HG02588 (cell line): Measurements from ENCODE around the gene MAML1.

ENCODE experiments used
- ATAC-seq: cut with Tn5 transposase; IDR thresholded peaks from one replicate; pipeline ENCODE4 v1.9.1; 2021; ENCODE audit warnings: mild to moderate bottlenecking, moderate library complexity; ENCODE audit not compliant: unreplicated experiment

Gene MAML1

DNA sequence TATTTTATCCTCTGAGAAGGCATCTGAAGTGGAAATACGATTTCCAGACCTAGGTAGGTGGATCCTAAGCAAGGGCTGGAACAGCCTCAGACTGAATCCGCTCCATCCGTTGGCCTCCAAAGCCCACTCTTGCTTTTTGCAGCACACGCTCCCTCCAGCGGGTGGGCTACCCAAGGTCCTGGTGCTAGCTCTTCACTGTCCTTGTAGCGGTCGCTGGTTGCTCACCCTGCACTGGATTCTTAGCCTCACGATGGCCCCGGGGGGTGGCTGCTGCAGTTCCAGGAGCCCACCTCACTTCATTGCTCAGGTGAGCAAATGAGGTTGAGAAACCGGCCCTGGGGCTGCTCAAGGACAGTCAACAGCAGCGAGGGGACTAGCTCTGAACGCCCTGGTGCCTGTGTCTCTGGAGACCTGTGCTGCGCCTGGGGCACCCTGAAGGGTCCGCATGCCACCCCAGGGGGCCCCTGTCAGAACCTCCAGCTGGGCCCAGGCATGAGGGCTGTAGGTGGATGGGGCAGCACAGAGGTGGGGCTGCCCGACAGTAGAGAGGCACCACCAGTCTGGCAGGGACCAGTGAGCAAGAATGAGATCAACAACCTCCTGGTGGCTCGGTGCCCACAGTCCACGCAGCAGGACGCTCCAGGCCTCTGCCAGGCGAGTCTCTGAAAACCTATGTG is 69.7 kb downstream of the MAML1 start:
- ATAC-seq: no peak

- ATAC-seq: no peak
These were observed 70.4 kb downstream of the MAML1 start for GRCh38 chr5:179802950-179803562.

DNA sequence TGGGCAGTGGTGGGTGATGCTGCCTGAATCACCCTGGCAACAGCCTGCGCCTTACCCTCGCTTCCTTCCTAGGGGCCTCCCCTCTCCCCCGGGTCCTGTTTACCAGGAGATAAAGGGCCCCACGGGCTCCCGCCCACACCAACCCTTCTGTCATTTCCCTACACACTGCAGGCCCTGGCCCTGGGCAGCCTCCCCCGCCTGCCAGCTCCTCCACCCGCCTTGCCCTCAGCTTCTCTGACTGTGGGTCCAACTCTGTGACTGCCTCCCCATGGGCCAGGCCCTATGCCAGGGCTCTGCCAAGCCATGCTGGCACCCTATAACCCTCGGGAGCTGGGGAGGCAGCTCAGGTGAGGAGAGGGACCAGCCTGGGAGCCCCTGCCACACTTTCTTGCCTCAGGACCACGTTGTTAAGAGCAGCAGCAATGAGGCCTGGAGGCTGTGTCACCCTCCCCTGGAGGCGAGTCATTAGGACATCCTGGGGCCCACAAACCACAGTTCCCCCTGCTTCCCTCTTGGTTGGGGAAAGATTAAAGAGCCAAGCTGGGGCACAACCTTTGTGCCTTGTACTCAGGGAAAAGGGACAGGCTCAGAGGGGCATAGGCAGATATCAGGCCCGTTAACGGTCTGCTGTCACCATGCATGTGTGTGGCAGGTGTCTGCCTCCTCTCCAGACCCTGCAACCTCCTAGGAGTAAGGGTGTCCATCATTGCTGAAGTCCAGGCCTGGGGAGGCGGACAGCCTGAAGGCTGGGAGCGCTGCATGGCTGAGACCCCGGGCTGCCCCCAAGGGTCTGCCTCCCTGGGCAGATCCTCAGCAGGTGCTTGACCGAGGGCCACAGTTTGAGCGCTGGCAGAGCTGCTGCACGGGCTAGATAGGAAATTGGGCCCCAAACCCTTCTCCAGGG is 71.3 kb downstream of the MAML1 start:
- ATAC-seq: no peak

- no peak for ATAC-seq
These were observed 71.9 kb downstream of the MAML1 start for GRCh38 chr5:179804555-179804947.

DNA sequence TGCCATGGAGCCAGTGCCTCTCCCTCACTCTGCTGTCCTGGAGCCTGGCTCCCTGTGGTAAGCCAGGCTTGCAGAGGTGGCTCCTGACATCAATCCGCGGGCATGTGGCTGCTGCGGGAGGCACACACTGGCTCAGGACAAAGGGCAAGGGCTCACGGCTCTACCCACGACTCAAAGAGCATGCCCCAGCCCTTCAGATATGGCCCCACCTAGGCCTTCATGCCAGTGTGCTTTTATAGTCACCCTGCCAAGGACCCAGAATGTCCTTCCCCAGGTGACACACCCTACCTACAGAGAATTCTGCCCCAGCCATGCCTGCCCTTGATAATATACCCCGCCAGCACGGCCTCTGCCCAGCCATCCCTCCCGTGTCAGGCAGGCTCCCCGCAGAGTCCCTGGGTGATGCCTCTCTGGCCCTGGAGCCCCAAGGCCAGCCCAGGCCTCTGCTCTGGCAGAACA is 72.5 kb downstream of the MAML1 start:
- no peak for ATAC-seq

GRCh38 chr5:179805529-179806249 is 73.1 kb downstream of the MAML1 start:
- ATAC-seq: no peak

DNA sequence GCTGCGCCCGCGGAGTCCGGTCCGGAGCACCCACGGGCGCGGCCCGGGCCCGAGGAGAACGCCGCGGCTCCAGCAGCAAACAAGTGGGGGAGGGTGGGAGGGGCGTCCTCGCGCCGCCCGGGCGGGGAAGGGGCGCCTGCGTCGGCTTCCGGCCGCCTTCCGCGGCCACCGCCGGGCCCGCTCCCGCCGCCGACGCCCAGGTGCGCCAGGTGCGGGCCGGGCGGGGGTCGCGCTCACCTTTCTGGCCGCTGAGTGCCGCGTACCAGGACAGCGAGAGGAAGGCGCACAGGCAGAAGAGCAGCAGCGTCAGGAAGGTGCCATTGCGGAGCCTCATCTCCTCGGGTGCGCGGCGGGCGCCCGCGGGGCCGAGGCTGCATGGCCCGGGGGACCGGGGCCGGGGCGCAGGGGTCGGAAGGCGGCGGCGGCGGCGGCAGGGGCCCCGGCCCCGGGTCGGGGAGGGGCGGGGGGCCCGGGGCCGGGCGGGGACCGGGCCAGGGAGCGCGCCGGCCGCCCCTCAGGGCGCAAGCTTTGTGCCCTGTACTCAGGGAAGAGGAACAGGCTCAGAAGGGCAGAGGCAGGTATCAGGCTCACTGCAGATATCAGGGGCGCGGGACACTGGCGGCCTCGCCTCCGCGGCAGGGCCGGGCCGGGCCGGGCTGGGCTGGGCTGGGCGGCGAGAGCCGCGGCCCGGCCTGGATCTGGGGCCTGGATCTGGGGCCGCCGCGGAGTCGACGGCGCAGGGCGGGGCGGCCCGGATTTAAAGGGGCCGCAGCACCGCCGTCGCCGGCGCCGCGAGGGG is 73.8 kb downstream of the MAML1 start, which contains the start of gene MGAT4B:
Gene MGAT4B (minus strand): TSS at position 617 of the 799 bp plus-strand sequence. CDS start 283 bp downstream, at position 334.
- peak; percentile 76 for ATAC-seq

DNA sequence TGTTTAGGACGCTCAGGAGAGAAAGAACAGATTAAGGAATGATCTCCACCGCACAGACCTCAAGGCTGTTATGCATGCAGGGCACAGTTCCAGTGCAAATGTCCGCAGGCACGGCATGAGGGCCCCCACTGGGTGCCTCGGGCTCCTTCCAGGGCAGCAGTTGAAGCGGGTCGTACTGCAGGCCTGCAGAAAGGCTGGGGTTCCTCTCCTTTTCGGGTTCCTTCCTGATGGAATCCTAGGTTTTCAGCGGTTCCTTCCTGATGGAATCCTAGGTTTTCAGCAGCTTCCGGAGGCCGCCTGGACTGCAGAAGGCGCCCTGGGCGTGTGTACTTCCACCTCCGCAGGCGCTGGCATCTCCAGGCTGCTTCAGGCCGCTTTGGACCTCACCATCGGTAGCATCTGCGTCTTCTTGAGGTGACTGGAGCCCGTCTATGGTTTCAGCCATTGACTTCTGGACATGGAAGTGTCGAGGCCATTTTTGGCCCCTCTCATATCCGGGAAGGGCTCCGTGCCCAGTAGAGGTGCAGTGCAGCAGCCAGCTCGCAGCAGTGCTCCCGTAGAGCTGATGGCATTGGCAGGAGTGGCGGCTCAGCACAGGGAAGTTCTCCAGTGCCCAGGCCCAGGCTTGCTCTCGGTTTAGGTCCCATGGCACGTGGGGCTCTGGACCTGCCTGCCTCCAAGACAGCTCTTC is 79.7 kb downstream of the MAML1 start:
- ATAC-seq: no peak

DNA sequence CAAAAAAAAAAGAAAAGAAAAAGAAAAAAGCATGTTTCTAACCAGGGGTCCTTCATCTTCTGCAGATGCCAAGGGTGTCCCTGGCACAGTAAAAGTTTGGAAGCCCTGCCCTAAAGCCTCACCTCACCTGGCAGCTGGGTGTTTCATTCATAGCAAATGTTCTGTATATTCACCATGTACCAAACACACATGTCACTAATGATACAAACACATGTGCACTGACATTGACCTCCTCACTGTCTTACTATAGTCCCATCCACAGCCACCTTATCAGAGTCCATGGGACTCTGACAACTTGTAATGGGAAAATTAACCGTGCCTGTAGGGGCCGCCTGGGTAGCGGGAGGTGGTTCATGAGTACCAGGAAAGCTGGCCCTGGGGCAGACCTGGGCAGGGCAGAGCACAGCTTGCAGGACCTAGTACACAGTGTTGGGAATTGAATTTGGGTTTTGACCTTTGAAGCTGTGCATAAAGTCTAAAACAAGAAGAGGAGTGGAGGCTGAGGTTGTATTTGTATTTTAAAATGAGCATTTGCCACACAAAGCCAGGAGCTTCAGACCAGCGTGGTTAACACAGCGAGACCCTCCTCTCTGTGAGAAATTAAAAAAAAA is 80.5 kb downstream of the MAML1 start:
- ATAC-seq: no peak

- ATAC-seq: no peak
These were observed 81.5 kb downstream of the MAML1 start for GRCh38 chr5:179814090-179814489.

GRCh38 chr5:179815491-179816249 is 83.0 kb downstream of the MAML1 start:
- ATAC-seq: no peak

DNA sequence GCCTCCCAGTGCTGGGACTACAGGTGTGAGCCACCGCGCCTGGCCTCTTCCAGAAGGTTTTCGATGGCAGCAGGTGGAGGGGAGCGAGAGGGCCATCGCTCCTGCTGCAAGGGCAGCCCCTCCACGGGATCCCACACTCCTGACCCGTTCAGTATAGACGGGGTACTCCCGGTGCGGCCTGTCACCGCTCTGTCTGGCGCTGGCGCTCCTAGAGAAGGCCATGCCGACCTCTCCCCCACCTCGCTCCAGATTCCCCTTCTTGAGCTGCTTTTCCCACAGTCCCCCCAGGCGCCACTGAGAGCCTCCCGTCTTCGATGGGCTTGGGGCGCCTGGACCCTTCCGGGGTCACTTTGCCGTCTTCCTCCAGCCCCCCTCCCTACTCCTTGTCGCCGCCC is 83.8 kb downstream of the MAML1 start:
- no peak for ATAC-seq

- ATAC-seq: no peak
These were observed 84.3 kb downstream of the MAML1 start for GRCh38 chr5:179816796-179817469.

DNA sequence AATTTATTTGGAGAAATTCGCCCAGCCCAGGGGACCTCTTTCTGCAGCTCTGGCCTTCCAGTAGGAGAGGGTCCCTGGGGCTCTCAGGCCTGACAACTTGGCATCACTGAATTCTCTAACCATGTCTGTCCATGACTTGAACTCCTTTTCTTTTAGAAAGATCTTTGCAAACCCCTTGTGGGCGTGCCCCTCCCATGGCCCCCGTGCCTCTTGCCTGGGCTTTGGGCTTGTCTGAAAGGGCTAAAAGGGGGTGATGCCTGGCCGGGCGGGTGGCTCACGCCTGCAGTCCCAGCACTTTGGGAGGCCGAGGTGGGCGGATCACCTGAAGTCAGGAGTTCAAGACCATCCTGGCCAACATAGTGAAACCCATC is 84.8 kb downstream of the MAML1 start:
- no peak for ATAC-seq

DNA sequence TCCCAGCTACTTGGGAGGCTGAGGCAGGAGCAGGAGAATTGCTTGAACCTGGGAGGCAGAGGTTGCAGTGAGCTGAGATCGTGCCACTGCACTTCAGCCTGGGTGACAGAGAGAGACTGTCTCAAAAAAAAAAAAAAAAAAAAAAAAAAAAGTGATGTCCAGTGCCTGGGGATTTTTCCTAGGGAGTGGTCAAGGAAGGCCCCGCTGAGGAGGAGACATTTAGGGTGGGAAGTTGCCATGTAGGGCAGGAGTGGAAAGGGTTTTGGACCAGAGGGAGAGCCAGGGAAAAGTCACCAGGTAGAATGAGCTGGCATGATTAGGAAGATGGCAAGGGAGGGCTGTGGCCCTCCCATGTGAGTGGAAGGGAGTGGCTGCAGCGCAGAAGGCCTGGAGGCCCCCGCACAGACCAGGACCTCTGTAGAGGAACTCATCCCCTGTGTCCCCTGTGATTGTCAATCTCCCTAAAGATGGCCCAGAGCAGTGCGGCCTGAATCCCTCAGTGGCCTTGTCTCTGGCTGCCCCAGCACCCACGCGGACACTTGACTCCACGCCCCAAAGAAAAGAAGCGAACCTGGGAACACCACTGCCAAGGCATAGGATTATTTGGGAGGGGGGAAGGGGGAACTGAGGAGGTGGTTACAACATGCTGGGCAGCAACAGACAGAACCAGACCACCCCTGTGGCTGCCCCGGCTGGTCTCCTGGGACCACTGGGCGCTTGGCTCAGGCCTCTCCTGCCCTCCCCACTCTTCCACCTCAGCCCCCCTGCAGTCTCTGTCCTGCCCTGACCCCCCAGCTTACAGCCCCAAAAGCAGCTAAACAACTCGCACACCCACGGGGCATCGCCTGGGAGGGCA is 85.5 kb downstream of the MAML1 start:
- no peak for ATAC-seq

GRCh38 chr5:179818746-179819295 is 86.2 kb downstream of the MAML1 start:
- peak; percentile 61 for ATAC-seq
